ENCODE results near the gene TEX264.

DNA sequence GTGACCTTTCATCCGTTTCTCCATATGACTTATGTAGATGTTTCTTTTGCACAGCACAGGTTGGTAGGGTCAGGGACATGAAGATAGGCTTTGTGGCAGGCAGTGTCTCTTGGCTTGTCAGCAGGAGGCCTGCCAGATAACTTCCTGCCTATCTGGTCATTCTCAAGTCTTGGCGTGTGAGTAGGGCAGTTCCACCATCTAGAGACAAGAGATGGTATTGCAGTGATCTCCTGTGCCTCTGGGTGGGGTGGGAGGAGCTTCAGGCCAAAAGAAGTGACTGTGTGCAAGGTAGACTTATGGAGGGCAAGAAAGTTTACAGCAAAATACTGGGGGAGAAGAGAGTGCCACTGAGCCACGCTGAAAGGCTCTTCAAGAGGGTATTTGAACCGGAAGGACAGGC, 11.0 kb downstream of the TEX264 start:
- TF ChIP-seq POLR2AphosphoS5 (IDR thresholded peaks at IDR 0.05) (no peak), EP300 (conservative IDR thresholded peaks at IDR 0.05; ENCODE audit: poor library complexity, severe bottlenecking) (no peak), TAF1 (IDR thresholded peaks at IDR 0.05; ENCODE audit: low read depth) (no peak), RAD21 (conservative IDR thresholded peaks at IDR 0.05) (peak; percentile 85), EZH2 (IDR thresholded peaks at IDR 0.05; ENCODE audit: borderline replicate concordance, insufficient read depth, low read length, poor library complexity, severe bottlenecking) (no peak)
- TF ChIP-seq, protein P1, sequence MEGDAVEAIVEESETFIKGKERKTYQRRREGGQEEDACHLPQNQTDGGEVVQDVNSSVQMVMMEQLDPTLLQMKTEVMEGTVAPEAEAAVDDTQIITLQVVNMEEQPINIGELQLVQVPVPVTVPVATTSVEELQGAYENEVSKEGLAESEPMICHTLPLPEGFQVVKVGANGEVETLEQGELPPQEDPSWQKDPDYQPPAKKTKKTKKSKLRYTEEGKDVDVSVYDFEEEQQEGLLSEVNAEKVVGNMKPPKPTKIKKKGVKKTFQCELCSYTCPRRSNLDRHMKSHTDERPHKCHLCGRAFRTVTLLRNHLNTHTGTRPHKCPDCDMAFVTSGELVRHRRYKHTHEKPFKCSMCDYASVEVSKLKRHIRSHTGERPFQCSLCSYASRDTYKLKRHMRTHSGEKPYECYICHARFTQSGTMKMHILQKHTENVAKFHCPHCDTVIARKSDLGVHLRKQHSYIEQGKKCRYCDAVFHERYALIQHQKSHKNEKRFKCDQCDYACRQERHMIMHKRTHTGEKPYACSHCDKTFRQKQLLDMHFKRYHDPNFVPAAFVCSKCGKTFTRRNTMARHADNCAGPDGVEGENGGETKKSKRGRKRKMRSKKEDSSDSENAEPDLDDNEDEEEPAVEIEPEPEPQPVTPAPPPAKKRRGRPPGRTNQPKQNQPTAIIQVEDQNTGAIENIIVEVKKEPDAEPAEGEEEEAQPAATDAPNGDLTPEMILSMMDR (IDR thresholded peaks at IDR 0.05; ENCODE audit: poor library complexity, severe bottlenecking): peak; percentile 84
- TF ChIP-seq, protein P2, sequence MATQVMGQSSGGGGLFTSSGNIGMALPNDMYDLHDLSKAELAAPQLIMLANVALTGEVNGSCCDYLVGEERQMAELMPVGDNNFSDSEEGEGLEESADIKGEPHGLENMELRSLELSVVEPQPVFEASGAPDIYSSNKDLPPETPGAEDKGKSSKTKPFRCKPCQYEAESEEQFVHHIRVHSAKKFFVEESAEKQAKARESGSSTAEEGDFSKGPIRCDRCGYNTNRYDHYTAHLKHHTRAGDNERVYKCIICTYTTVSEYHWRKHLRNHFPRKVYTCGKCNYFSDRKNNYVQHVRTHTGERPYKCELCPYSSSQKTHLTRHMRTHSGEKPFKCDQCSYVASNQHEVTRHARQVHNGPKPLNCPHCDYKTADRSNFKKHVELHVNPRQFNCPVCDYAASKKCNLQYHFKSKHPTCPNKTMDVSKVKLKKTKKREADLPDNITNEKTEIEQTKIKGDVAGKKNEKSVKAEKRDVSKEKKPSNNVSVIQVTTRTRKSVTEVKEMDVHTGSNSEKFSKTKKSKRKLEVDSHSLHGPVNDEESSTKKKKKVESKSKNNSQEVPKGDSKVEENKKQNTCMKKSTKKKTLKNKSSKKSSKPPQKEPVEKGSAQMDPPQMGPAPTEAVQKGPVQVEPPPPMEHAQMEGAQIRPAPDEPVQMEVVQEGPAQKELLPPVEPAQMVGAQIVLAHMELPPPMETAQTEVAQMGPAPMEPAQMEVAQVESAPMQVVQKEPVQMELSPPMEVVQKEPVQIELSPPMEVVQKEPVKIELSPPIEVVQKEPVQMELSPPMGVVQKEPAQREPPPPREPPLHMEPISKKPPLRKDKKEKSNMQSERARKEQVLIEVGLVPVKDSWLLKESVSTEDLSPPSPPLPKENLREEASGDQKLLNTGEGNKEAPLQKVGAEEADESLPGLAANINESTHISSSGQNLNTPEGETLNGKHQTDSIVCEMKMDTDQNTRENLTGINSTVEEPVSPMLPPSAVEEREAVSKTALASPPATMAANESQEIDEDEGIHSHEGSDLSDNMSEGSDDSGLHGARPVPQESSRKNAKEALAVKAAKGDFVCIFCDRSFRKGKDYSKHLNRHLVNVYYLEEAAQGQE (IDR thresholded peaks at IDR 0.05; ENCODE audit: borderline replicate concordance): no peak
